Stimulated activated CD8-positive, alpha-beta memory T cell treated with anti-CD3 and anti-CD28 coated beads, Interleukin-12 subunit alpha, Interleukin-12 subunit beta, amount 100 ng/mL, for 24 hours (primary cell): ENCODE results near the gene RNF32.
"Not testable (repeated sequence)": the region's sequence is repeated elsewhere in the genome, so short reads cannot be mapped to it uniquely, and the experiment has no call there.

Experiments
- DNase-seq: peaks from one replicate; pipeline ENCODE4 v3.0.0-alpha.2; 2020; ENCODE audit errors: extremely low read depth

Gene RNF32

GRCh38 chr7:156675721-156676120, 35.1 kb downstream of the RNF32 start:
- DNase-seq = no peak

- DNase-seq = no peak
These were observed 35.7 kb downstream of the RNF32 start for GRCh38 chr7:156676263-156676662.

- no peak for DNase-seq
These were observed 36.9 kb downstream of the RNF32 start for GRCh38 chr7:156677374-156678054.

GRCh38 chr7:156680281-156680680, 39.7 kb downstream of the RNF32 start:
- DNase-seq = no peak

GRCh38 chr7:156682928-156683327, 42.4 kb downstream of the RNF32 start:
- DNase-seq = no peak

- no peak for DNase-seq
These were observed 43.7 kb downstream of the RNF32 start for GRCh38 chr7:156684251-156684650.

- no peak for DNase-seq
These were observed 44.1 kb downstream of the RNF32 start for GRCh38 chr7:156684661-156685060.

GRCh38 chr7:156691764-156692163, 51.2 kb downstream of the RNF32 start:
- no peak for DNase-seq

- no peak for DNase-seq
These were observed 52.3 kb downstream of the RNF32 start for GRCh38 chr7:156692849-156693248.

- no peak for DNase-seq
These were observed 53.1 kb downstream of the RNF32 start for GRCh38 chr7:156693627-156694026.

- DNase-seq = not testable (repeated sequence)
These were observed 56.7 kb downstream of the RNF32 start for GRCh38 chr7:156697283-156697682.

GRCh38 chr7:156698512-156698911, 57.9 kb downstream of the RNF32 start:
- not testable (repeated sequence) for DNase-seq

- not testable (repeated sequence) for DNase-seq
These were observed 61.2 kb downstream of the RNF32 start for GRCh38 chr7:156701787-156702186.

GRCh38 chr7:156702399-156702798, 61.8 kb downstream of the RNF32 start:
- DNase-seq = no peak

- no peak for DNase-seq
These were observed 62.6 kb downstream of the RNF32 start for GRCh38 chr7:156703209-156703608.

- no peak for DNase-seq
These were observed 63.4 kb downstream of the RNF32 start for GRCh38 chr7:156703773-156704482.

- DNase-seq = no peak
These were observed 81.7 kb downstream of the RNF32 start for GRCh38 chr7:156722043-156722826.

- no peak for DNase-seq
These were observed 84.5 kb downstream of the RNF32 start for GRCh38 chr7:156725073-156725472.

GRCh38 chr7:156725936-156726335, 85.4 kb downstream of the RNF32 start:
- no peak for DNase-seq
